GM23338 (cell line): ENCODE results near the gene L3MBTL4. TPM values are rescaled to one million over a fixed set of nuclear protein-coding genes. Genes with fewer than 3 reads are reported as not detected.

Experiments
- ATAC-seq: fragments of 200-7000 bp; cut with Tn5 transposase; 3 replicates; pipeline ENCODE4 v1.9.1; 2020
- DNase-seq: peaks from one replicate; pipeline ENCODE4 v3.0.0-alpha.2; 2015; ENCODE audit warnings: low spot score
- H2AFZ ChIP-seq: fragments of 200-600 bp; sonication (generic); 2 replicates; pipeline ENCODE4 v1.8.0; 2016; ENCODE audit warnings: antibody characterized with exemption, mild to moderate bottlenecking, moderate library complexity
- H3F3A ChIP-seq: fragments of 200-600 bp; sonication (generic); replicated peaks from 2 replicates; pipeline ENCODE4 v1.8.0; 2017; ENCODE audit warnings: antibody characterized with exemption, mixed run types, low read depth
- H3K27ac ChIP-seq: fragments of 200-600 bp; sonication (generic); 2 replicates; pipeline ENCODE4 v1.6.1; 2016; ENCODE audit warnings: low read depth
- H3K27me3 ChIP-seq: fragments of 200-600 bp; sonication (generic); 2 replicates; pipeline ENCODE4 v1.8.0; 2016; ENCODE audit warnings: mild to moderate bottlenecking, mixed run types, moderate library complexity; ENCODE audit not compliant: insufficient read depth
- H3K36me3 ChIP-seq: fragments of 200-600 bp; sonication (generic); 2 replicates; pipeline ENCODE4 v1.8.0; 2016; ENCODE audit warnings: mild to moderate bottlenecking; ENCODE audit not compliant: insufficient read depth
- H3K4me1 ChIP-seq: fragments of 200-600 bp; sonication (generic); 2 replicates; pipeline ENCODE4 v1.8.0; 2016; ENCODE audit warnings: mild to moderate bottlenecking, moderate library complexity; ENCODE audit not compliant: insufficient read depth
- H3K4me2 ChIP-seq: fragments of 200-600 bp; sonication (generic); 2 replicates; pipeline ENCODE4 v1.7.1; 2017; ENCODE audit warnings: mixed run types
- H3K4me3 ChIP-seq: fragments of 200-600 bp; sonication (generic); 2 replicates; pipeline ENCODE4 v1.6.1; 2016; ENCODE audit warnings: mixed run types
- H3K79me2 ChIP-seq: fragments of 200-600 bp; sonication (generic); replicated peaks from 2 replicates; pipeline ENCODE4 v1.8.0; 2017; ENCODE audit warnings: mild to moderate bottlenecking; ENCODE audit not compliant: insufficient read depth
- H3K9me2 ChIP-seq: fragments of 200-600 bp; sonication (generic); 2 replicates; pipeline ENCODE4 v1.8.0; 2017; ENCODE audit not compliant: insufficient read depth
- H4K20me1 ChIP-seq: fragments of 200-600 bp; sonication (generic); replicated peaks from 2 replicates; pipeline ENCODE4 v1.8.0; 2017; ENCODE audit warnings: mild to moderate bottlenecking; ENCODE audit not compliant: insufficient read depth
- H3K27ac Mint-ChIP-seq: 2 replicates; pipeline ENCODE4 v1.8.0; 2020; ENCODE audit warnings: inconsistent platforms, mild to moderate bottlenecking, moderate library complexity, mixed read lengths
- H3K27me3 Mint-ChIP-seq: 3 replicates; pipeline ENCODE4 v1.8.0; 2022; ENCODE audit warnings: low read depth, mild to moderate bottlenecking, moderate library complexity, mixed read lengths, inconsistent platforms; ENCODE audit not compliant: insufficient read depth, poor library complexity
- H3K36me3 Mint-ChIP-seq: 3 replicates; pipeline ENCODE4 v1.8.0; 2021; ENCODE audit warnings: low read depth, mild to moderate bottlenecking, inconsistent platforms, moderate library complexity, mixed read lengths
- H3K4me1 Mint-ChIP-seq: 3 replicates; pipeline ENCODE4 v1.8.0; 2020; ENCODE audit warnings: mild to moderate bottlenecking, inconsistent platforms, mixed read lengths
- H3K4me3 Mint-ChIP-seq: 3 replicates; pipeline ENCODE4 v1.8.0; 2021; ENCODE audit warnings: moderate library complexity, mild to moderate bottlenecking, inconsistent platforms, mixed read lengths
- H3K9me3 Mint-ChIP-seq: 3 replicates; pipeline ENCODE4 v1.8.0; 2020; ENCODE audit warnings: moderate library complexity, mild to moderate bottlenecking, inconsistent platforms, mixed read lengths
- CREB1 ChIP-seq: fragments of 250-450 bp; sonication (Bioruptor Pico); IDR thresholded peaks from 2 replicates; pipeline ENCODE4 v1.5.0; 2020; ENCODE audit warnings: low read depth, mild to moderate bottlenecking, moderate library complexity
- EZH2 ChIP-seq: fragments of 200-600 bp; sonication (generic); IDR thresholded peaks from one replicate; pipeline ENCODE4 v1.8.0; 2017; ENCODE audit warnings: antibody characterized with exemption, mild to moderate bottlenecking, low read depth; ENCODE audit not compliant: unreplicated experiment
- EZH2phosphoT487 ChIP-seq: fragments of 200-600 bp; sonication (generic); IDR thresholded peaks from one replicate; pipeline ENCODE4 v1.8.1; 2018; ENCODE audit warnings: antibody characterized with exemption; ENCODE audit not compliant: unreplicated experiment
- JUNB ChIP-seq: IDR thresholded peaks from one replicate; pipeline ENCODE4 v1.6.1; 2016; ENCODE audit warnings: antibody characterized with exemption; ENCODE audit not compliant: unreplicated experiment
- NANOG ChIP-seq: IDR thresholded peaks from 2 replicates; pipeline ENCODE4 v1.6.1; 2016; ENCODE audit warnings: antibody characterized with exemption, borderline replicate concordance
- POLR2AphosphoS5 ChIP-seq: IDR thresholded peaks from 2 replicates; pipeline ENCODE4 v1.6.1; 2016; ENCODE audit warnings: antibody characterized with exemption, low read depth
- STAT1 ChIP-seq: IDR thresholded peaks from one replicate; pipeline ENCODE4 v1.6.1; 2016; ENCODE audit warnings: antibody characterized with exemption; ENCODE audit not compliant: unreplicated experiment
- ZNF114 ChIP-seq: fragments of 250-450 bp; sonication (Bioruptor Pico); IDR thresholded peaks from 2 replicates; pipeline ENCODE4 v1.5.0; 2020; ENCODE audit warnings: mild to moderate bottlenecking, moderate library complexity
- ZNF331 ChIP-seq: fragments of 250-450 bp; sonication (Bioruptor Pico); IDR thresholded peaks from 2 replicates; pipeline ENCODE4 v1.5.0; 2020; ENCODE audit warnings: low read depth, mild to moderate bottlenecking, moderate library complexity
- polyA plus RNA-seq: library from polyadenylated mRNA; unstranded; fragments of >200 nt; fragmentation: Nextera tagmentation; extraction: Ambion mirVana; gene quantifications from 2 replicates; pipeline ENCODE4 v1.2.1, GENCODE V29; 2016
- total RNA-seq: library from RNA; depleted of rRNA; stranded (reverse); fragments of >200 nt; shearing (Covaris generic); gene quantifications from 2 replicates; pipeline ENCODE4 v1.2.3, GENCODE V29; 2014
- TF ChIP-seq, protein P1 (sequence below), 2 experiments: fragments of 200-600 bp in 1 of 2; sonication (generic) in 1 of 2; conservative IDR thresholded peaks; 2 replicates each; pipeline versions ENCODE4 v1.5.1 to v1.6.1; 2016 to 2017; ENCODE audit warnings: antibody characterized with exemption in 2 of 2, low read depth in 2 of 2, mild to moderate bottlenecking in 2 of 2, moderate library complexity in 1 of 2
- TF ChIP-seq, protein P2 (sequence below): IDR thresholded peaks from one replicate; pipeline ENCODE4 v1.6.1; 2018; ENCODE audit warnings: antibody characterized with exemption; ENCODE audit not compliant: unreplicated experiment
- TF ChIP-seq, protein P3 (sequence below): fragments of 250-450 bp; sonication (Bioruptor Pico); IDR thresholded peaks from 2 replicates; pipeline ENCODE4 v1.5.0; 2020; ENCODE audit warnings: mild to moderate bottlenecking, moderate library complexity
- TF ChIP-seq, protein P4 (sequence below): IDR thresholded peaks from 2 replicates; pipeline ENCODE4 v1.6.1; 2016; ENCODE audit warnings: antibody characterized with exemption

Gene L3MBTL4
- total and polyA plus RNA-seq, 2 experiments from 2014 or later: 0.48 to 2.8 TPM

DNA sequence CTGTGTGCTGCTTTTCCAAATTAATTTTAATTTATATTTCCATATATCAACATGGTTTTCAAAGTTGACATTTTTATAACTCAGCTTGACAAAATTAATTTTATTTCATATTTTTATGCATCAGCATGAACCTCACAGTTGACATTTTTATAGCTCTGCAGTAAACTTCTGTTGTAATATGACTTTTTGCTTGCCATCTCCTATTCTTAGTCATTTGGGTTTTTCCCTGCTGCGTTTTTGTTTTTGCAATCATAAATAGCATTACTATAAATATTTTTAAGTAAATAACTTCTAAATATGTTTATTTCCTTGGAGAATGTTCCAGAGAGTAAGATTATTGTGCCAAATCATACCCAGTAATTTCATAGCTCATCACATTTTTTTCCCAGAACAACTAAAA lies 21.0 kb upstream of the L3MBTL4 start:
- ATAC-seq: no peak
- Histone ChIP-seq H4K20me1 (no peaks in the 10 kb centered on the region), H3K36me3 (no peaks in the 10 kb centered on the region), H3K27ac (no peak overlapping the region), H3K4me1 (no peaks in the 10 kb centered on the region), H3K27me3 (no peaks in the 10 kb centered on the region), H3K79me2 (no peaks in the 10 kb centered on the region), H3F3A (no peaks in the 10 kb centered on the region), H3K9me2 (no peaks in the 10 kb centered on the region), H2AFZ (no peak overlapping the region), H3K4me3 (no peak overlapping the region), H3K4me2 (no peak overlapping the region)
- TF ChIP-seq, protein P1, sequence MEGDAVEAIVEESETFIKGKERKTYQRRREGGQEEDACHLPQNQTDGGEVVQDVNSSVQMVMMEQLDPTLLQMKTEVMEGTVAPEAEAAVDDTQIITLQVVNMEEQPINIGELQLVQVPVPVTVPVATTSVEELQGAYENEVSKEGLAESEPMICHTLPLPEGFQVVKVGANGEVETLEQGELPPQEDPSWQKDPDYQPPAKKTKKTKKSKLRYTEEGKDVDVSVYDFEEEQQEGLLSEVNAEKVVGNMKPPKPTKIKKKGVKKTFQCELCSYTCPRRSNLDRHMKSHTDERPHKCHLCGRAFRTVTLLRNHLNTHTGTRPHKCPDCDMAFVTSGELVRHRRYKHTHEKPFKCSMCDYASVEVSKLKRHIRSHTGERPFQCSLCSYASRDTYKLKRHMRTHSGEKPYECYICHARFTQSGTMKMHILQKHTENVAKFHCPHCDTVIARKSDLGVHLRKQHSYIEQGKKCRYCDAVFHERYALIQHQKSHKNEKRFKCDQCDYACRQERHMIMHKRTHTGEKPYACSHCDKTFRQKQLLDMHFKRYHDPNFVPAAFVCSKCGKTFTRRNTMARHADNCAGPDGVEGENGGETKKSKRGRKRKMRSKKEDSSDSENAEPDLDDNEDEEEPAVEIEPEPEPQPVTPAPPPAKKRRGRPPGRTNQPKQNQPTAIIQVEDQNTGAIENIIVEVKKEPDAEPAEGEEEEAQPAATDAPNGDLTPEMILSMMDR (conservative IDR thresholded peaks at IDR 0.05; ENCODE audit: low read depth in 2 of 2): no peak
- no peak for TF ChIP-seq EZH2phosphoT487
- no peak for TF ChIP-seq ZNF331 (CRISPR knock-in tag)
- TF ChIP-seq, protein P2, sequence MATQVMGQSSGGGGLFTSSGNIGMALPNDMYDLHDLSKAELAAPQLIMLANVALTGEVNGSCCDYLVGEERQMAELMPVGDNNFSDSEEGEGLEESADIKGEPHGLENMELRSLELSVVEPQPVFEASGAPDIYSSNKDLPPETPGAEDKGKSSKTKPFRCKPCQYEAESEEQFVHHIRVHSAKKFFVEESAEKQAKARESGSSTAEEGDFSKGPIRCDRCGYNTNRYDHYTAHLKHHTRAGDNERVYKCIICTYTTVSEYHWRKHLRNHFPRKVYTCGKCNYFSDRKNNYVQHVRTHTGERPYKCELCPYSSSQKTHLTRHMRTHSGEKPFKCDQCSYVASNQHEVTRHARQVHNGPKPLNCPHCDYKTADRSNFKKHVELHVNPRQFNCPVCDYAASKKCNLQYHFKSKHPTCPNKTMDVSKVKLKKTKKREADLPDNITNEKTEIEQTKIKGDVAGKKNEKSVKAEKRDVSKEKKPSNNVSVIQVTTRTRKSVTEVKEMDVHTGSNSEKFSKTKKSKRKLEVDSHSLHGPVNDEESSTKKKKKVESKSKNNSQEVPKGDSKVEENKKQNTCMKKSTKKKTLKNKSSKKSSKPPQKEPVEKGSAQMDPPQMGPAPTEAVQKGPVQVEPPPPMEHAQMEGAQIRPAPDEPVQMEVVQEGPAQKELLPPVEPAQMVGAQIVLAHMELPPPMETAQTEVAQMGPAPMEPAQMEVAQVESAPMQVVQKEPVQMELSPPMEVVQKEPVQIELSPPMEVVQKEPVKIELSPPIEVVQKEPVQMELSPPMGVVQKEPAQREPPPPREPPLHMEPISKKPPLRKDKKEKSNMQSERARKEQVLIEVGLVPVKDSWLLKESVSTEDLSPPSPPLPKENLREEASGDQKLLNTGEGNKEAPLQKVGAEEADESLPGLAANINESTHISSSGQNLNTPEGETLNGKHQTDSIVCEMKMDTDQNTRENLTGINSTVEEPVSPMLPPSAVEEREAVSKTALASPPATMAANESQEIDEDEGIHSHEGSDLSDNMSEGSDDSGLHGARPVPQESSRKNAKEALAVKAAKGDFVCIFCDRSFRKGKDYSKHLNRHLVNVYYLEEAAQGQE: no peak
- TF ChIP-seq ZNF114 (CRISPR knock-in tag): no peak
- no peak for TF ChIP-seq NANOG
- no peak for TF ChIP-seq EZH2
- no peak for TF ChIP-seq POLR2AphosphoS5
- TF ChIP-seq, protein P3, sequence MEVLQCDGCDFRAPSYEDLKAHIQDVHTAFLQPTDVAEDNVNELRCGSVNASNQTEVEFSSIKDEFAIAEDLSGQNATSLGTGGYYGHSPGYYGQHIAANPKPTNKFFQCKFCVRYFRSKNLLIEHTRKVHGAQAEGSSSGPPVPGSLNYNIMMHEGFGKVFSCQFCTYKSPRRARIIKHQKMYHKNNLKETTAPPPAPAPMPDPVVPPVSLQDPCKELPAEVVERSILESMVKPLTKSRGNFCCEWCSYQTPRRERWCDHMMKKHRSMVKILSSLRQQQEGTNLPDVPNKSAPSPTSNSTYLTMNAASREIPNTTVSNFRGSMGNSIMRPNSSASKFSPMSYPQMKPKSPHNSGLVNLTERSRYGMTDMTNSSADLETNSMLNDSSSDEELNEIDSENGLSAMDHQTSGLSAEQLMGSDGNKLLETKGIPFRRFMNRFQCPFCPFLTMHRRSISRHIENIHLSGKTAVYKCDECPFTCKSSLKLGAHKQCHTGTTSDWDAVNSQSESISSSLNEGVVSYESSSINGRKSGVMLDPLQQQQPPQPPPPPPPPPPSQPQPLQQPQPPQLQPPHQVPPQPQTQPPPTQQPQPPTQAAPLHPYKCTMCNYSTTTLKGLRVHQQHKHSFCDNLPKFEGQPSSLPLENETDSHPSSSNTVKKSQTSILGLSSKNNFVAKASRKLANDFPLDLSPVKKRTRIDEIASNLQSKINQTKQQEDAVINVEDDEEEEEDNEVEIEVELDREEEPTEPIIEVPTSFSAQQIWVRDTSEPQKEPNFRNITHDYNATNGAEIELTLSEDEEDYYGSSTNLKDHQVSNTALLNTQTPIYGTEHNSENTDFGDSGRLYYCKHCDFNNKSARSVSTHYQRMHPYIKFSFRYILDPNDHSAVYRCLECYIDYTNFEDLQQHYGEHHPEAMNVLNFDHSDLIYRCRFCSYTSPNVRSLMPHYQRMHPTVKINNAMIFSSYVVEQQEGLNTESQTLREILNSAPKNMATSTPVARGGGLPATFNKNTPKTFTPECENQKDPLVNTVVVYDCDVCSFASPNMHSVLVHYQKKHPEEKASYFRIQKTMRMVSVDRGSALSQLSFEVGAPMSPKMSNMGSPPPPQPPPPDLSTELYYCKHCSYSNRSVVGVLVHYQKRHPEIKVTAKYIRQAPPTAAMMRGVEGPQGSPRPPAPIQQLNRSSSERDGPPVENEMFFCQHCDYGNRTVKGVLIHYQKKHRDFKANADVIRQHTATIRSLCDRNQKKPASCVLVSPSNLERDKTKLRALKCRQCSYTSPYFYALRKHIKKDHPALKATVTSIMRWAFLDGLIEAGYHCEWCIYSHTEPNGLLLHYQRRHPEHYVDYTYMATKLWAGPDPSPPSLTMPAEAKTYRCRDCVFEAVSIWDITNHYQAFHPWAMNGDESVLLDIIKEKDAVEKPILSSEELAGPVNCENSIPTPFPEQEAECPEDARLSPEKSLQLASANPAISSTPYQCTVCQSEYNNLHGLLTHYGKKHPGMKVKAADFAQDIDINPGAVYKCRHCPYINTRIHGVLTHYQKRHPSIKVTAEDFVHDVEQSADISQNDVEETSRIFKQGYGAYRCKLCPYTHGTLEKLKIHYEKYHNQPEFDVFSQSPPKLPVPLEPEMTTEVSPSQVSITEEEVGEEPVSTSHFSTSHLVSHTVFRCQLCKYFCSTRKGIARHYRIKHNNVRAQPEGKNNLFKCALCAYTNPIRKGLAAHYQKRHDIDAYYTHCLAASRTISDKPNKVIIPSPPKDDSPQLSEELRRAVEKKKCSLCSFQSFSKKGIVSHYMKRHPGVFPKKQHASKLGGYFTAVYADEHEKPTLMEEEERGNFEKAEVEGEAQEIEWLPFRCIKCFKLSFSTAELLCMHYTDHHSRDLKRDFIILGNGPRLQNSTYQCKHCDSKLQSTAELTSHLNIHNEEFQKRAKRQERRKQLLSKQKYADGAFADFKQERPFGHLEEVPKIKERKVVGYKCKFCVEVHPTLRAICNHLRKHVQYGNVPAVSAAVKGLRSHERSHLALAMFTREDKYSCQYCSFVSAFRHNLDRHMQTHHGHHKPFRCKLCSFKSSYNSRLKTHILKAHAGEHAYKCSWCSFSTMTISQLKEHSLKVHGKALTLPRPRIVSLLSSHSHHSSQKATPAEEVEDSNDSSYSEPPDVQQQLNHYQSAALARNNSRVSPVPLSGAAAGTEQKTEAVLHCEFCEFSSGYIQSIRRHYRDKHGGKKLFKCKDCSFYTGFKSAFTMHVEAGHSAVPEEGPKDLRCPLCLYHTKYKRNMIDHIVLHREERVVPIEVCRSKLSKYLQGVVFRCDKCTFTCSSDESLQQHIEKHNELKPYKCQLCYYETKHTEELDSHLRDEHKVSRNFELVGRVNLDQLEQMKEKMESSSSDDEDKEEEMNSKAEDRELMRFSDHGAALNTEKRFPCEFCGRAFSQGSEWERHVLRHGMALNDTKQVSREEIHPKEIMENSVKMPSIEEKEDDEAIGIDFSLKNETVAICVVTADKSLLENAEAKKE: no peak
- no peak for TF ChIP-seq JUNB
- TF ChIP-seq STAT1: no peak
- no peak for TF ChIP-seq CREB1
- TF ChIP-seq, protein P4, sequence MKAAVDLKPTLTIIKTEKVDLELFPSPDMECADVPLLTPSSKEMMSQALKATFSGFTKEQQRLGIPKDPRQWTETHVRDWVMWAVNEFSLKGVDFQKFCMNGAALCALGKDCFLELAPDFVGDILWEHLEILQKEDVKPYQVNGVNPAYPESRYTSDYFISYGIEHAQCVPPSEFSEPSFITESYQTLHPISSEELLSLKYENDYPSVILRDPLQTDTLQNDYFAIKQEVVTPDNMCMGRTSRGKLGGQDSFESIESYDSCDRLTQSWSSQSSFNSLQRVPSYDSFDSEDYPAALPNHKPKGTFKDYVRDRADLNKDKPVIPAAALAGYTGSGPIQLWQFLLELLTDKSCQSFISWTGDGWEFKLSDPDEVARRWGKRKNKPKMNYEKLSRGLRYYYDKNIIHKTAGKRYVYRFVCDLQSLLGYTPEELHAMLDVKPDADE: no peak
- Mint-ChIP-seq H3K4me1 (no peaks in the 10 kb centered on the region), H3K36me3 (no peaks in the 10 kb centered on the region), H3K4me3 (no peak overlapping the region), H3K27ac (no peak overlapping the region), H3K27me3 (no peaks in the 10 kb centered on the region), H3K9me3 (no peaks in the 10 kb centered on the region)
- DNase-seq: no peak
